Progenitor cell of endocrine pancreas (in vitro differentiated cells): ENCODE measurements around the gene PIGR. TPM values are rescaled to one million over a fixed set of nuclear protein-coding genes. Genes with fewer than 3 reads are reported as not detected.

Experiments used
- DNase-seq: peaks from one replicate; pipeline ENCODE4 v3.0.0; 2021; ENCODE audit warnings: low spot score; ENCODE audit not compliant: unreplicated experiment
- H3K27ac Mint-ChIP-seq: 2 replicates; pipeline ENCODE4 v1.8.0; 2021; ENCODE audit warnings: mild to moderate bottlenecking, moderate library complexity, mixed read lengths
- H3K27me3 Mint-ChIP-seq: 2 replicates; pipeline ENCODE4 v1.8.0; 2021; ENCODE audit warnings: mixed read lengths
- H3K36me3 Mint-ChIP-seq: 2 replicates; pipeline ENCODE4 v1.8.0; 2022; ENCODE audit warnings: mixed read lengths; ENCODE audit not compliant: insufficient read depth
- H3K4me1 Mint-ChIP-seq: 2 replicates; pipeline ENCODE4 v1.8.0; 2021; ENCODE audit warnings: low read depth, mixed read lengths
- H3K4me3 Mint-ChIP-seq: 2 replicates; pipeline ENCODE4 v1.8.0; 2021; ENCODE audit warnings: low read depth, mild to moderate bottlenecking, moderate library complexity, mixed read lengths
- H3K9me3 Mint-ChIP-seq: 2 replicates; pipeline ENCODE4 v1.8.0; 2021; ENCODE audit warnings: low read depth, mixed read lengths
- CTCF ChIP-seq: fragments of 200-600 bp; sonication (generic); IDR thresholded peaks from one replicate; pipeline ENCODE4 v1.5.0; 2021; ENCODE audit warnings: antibody characterized with exemption, mild to moderate bottlenecking; ENCODE audit not compliant: unreplicated experiment
- total RNA-seq: library from RNA; stranded (reverse); gene quantifications from 2 replicates; pipeline ENCODE4 v1.2.1, GENCODE V29; 2021

PIGR gene
- total RNA-seq, 1 donor from 2014 or later, result not detected

DNA sequence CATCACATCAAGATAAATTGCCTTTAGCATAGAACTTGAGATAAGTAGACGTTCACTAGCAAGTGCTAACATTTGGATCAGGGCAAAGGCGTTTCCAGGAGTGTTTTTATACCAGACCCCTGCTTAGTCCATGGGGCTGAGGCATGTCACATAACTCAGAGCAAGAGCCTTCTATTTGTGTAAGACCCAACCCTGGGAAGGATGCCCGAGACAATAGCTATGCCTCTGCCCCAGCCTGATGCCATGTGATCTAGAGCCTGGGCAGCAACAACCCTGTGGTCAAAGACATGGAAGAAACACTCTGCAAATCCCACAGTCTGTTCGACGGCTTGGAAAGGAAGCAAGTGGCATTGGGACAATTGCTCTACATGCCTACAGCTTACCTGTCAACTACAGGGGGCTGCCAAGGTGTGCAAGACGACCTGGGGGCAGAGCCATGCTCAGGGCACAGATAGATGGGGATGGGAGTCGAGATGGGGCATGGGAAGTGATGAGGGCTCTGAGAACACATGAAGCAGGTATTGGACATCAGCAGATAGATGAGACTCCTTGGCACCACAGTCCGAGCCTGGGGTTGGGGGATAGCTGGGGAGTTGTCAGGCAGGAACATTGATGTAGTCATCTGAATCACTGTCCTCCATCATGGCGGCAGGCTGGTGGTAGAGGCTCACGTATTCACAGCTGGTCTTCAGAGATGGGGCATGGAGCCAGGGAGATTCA lies 41.7 kb downstream of the PIGR start:
- DNase-seq, result no peak
- no peak for TF ChIP-seq CTCF
- Mint-ChIP-seq H3K27ac (no peak overlapping the region), H3K36me3 (no peaks in the 10 kb centered on the region), H3K4me1 (peaks cover 4% of the 10 kb centered on the region), H3K27me3 (peaks cover 78% of the 10 kb centered on the region), H3K9me3 (no peaks in the 10 kb centered on the region), H3K4me3 (no peak overlapping the region)

DNA sequence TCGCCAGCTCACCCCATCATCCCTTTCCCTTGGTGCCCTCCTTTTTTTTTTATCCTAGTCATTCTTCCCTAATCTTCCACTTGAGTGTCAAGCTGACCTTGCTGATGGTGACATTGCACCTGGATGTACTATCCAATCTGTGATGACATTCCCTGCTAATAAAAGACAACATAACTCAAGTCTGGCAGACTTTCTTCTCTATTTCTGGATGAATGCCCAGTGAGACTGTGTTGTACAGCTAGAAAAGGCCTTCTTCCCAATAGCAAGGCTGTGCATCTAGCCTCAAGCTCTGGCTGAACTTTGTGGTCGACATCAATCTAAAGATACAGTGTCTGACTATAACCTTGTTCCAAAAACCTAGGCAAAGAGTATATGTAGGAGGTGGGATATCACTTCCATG lies 42.6 kb downstream of the PIGR start:
- Mint-ChIP-seq H3K4me3 (no peak overlapping the region), H3K27ac (no peak overlapping the region), H3K9me3 (no peaks in the 10 kb centered on the region), H3K36me3 (no peaks in the 10 kb centered on the region), H3K27me3 (peaks cover 77% of the 10 kb centered on the region), H3K4me1 (peaks cover under 1% of the 10 kb centered on the region)
- DNase-seq, result no peak
- no peak for TF ChIP-seq CTCF

GRCh38 chr1:206902702-206903101 lies 43.6 kb downstream of the PIGR start:
- TF ChIP-seq CTCF, result no peak
- no peaks in the 10 kb centered on the region for H3K9me3 Mint-ChIP-seq
- DNase-seq, result no peak
- no peaks in the 10 kb centered on the region for H3K4me1 Mint-ChIP-seq
- H3K27me3 Mint-ChIP-seq, result peaks cover 71% of the 10 kb centered on the region
- no peak overlapping the region for H3K27ac Mint-ChIP-seq
- no peaks in the 10 kb centered on the region for H3K36me3 Mint-ChIP-seq
- no peak overlapping the region for H3K4me3 Mint-ChIP-seq

- TF ChIP-seq CTCF, result no peak
- H3K4me3 Mint-ChIP-seq, result no peak overlapping the region
- peaks cover 67% of the 10 kb centered on the region for H3K27me3 Mint-ChIP-seq
- no peak for DNase-seq
- no peak overlapping the region for H3K27ac Mint-ChIP-seq
- no peaks in the 10 kb centered on the region for H3K9me3 Mint-ChIP-seq
- H3K36me3 Mint-ChIP-seq, result no peaks in the 10 kb centered on the region
- H3K4me1 Mint-ChIP-seq, result no peaks in the 10 kb centered on the region
Observed at GRCh38 chr1:206901944-206902343, 44.3 kb downstream of the PIGR start.

- Mint-ChIP-seq H3K4me3 (no peak overlapping the region), H3K9me3 (no peaks in the 10 kb centered on the region), H3K27ac (no peak overlapping the region), H3K27me3 (peaks cover 54% of the 10 kb centered on the region), H3K4me1 (peaks cover 8% of the 10 kb centered on the region), H3K36me3 (no peaks in the 10 kb centered on the region)
- DNase-seq, result no peak
- no peak for TF ChIP-seq CTCF
Observed at GRCh38 chr1:206900149-206900548, 46.1 kb downstream of the PIGR start.
